Eye (tissue), 1 donor: ENCODE data around the gene NPR3.

Source experiments
- DNase-seq: peaks from one replicate; pipeline ENCODE4 v3.0.0-alpha.2; 2015

Gene NPR3

DNA sequence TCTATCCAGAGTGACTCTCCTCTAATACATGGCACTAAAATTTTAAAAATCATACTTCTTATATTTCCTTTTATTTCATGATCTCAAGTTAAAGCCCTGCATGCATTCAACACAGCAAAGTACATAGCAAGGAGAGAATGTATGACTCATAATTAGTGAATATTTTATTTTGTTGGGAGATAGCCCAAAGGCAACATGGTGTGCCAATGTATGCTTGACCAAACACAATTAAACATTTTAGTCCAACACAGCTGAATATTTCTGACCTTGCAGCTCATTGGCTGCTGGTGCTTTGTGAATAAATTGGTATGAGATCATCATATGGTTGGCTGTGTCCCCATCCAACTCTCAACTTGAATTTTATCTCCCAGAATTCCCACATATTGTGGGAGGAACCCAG lies 103.5 kb downstream of the NPR3 start:
- DNase-seq, result no peak

DNA sequence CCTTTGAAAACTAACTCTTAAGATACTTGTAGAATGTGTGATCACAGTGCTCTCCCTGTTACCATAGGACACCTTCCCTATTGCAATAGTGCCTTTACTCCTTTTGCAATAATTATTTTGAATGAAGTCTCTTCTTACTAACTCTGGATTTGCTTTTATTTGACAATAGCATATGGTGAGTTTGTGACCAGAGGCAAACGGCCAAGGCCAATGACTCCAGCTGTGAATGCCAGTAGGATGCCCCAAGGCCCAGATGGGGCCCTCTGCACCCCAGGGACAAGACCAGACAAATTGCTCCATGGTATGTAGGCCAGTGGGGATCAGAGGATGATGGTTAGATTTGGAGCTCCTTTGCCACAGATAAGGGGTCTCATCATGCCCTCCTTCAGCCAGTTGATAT lies 116.9 kb downstream of the NPR3 start:
- no peak for DNase-seq

DNA sequence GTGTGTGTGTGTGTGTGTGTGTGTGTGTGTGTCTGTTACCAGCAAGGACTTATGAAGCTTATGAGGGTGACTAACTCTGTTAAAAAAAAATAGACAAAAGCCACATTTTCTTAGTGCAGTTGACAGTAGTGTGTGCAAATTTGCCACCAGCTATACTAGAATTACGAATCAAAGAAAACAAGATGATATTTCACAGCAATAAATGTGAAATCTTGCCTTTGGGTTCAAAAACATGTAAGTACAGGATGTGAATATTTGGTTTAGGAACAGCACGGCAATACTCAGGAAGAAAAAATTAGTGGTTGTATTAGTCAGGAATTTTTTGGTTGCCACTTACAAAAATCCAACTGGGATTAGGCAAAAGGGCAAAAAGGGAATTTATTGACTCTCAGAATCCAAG lies 117.4 kb downstream of the NPR3 start:
- no peak for DNase-seq

DNA sequence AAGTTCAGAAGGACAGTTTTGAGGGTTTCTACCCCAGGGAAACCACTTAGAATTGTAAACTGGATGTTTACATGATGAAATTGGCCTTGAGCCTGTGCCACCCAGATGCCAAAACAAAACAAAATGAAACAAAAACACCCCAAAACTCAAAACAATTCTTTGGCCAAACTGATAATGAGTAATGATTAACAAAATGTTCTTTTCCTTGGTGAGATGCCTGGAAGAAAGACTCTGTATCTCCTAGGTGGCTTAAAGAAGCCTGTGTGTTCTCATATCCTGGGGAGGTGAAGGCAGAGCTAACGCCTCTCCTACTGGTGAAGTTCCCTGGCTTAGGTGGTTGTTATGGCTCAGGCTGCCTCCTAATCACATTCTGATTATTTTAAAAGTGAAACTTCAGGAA lies 120.5 kb downstream of the NPR3 start:
- no peak for DNase-seq

DNA sequence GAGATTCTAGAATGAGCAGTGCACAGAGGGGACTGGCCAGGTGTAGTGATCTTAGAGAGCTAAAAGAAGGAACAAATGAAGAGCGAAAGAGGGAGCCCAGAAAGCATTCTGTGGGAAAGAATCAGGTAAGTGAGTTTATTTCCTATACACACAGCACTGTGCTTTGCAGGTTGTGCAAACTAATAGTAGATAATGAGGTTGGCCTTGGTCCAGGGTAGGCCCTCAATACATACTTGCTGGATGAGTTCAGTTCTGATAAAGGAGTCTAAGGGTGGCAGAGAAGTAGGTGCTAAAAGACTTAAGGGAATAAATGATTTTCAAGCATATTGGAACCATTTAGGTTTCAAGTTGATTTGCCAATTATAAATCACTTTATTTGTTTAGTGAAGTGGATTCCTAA lies 122.0 kb downstream of the NPR3 start:
- no peak for DNase-seq

DNA sequence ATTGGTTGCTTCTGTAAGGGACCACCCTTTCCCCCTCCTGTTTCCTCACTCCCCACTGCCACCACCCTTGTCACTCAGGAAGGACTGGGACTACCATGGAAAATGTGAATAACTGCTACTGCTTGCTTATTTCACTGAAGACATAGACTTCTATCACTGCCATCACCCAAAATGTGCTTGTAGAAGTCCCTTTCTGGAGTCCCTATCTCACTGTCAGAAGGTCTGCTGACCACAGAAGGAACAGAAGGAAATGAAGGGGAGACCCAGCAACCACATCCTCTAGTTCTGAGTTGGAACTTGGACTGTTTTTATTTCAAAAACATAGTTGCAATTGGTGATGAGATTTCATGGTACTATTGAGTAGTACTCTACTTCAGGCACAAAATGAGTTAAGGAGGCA lies 122.5 kb downstream of the NPR3 start:
- no peak for DNase-seq

DNA sequence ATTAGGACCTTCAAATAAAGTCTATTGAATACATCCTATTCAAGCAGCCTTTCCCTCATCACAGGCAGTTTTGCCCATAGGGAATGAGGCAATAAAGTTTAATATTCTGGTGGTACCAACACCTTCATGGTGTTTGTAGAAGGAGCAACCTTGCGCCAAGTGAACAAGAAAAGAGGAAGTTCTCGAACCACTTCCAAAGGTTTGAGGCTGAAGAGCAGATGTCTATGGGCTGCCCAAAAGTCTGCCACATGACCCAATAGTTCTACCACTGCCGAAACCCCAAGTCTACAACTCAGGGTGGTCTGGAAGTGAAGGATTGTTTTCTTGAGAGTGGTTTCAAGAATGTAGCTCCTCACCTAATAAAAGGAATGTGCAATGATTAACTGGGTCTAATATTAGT lies 123.1 kb downstream of the NPR3 start:
- no peak for DNase-seq

DNA sequence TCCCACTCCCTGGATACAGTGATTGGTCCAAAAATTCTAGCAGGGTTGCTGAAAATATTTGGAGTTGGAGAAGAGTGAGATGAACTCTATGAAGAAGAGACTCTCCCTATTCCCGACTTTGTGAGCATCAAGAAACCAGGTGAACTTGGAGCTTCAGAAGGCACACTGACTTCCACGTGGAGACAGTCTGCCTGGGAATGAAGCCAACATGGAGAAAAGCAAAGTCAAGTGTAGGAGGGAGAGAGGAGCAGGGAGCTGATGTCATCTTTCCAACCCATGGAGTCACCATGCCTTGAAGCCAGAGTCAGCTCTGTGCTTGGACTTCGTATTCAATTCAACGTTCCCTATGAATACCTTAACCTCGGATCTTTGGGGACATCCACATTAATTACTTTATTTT lies 125.1 kb downstream of the NPR3 start:
- DNase-seq, result no peak

DNA sequence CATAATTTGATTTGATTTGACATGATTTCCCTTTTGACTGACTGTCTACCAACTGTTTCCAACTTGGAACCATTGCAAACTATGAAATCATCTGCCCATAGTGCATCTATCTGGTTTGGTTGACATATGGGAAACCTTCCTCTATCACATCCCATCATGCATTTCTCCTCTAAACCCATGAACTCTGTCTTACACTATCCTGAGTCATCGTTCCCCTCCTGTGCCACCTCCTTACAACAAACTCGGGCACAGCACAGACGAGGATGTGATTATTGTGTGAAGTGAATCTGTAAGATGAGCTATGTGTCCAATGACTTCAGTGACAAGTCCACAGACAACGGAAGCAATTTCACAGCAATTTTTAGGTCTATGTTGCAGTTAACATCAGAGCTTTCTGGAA lies 126.1 kb downstream of the NPR3 start:
- DNase-seq, result no peak

DNA sequence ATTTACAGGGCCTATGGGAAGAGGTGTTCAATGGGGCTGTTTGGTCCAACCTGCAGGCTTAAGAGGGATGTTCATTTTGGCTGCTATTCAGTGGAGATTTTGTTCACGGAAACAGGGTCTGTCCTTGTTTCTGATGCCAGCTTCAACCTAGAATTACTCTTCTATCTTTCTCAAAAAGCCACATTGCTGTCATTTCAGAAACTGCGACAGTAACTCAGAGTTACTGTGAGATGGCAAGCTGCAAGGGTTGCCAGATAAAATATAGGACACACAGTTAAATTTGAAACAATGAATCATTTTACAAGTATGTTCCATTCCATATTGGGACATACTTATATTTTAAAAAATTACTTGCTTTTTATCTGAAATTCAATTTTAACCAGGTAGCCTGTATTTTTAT lies 128.0 kb downstream of the NPR3 start:
- DNase-seq, result no peak

DNA sequence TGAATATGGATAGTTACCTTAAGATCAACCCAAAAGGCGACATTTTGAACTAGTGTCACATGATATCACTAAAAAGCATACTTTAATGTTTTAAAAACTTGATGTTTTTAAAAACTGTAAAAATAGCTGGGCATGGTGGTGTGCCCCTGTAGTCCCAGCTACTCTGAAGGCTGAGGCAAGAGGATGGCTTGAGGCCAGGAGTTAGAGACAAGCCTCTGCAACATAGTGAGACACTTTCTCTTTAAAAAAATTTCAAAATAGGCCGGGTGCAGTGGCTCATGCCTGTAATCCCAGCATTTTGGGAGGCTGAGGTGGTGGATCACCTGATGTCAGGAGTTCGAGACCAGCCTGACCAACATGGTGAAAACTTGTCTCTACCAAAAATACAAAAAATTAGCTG lies 129.5 kb downstream of the NPR3 start:
- DNase-seq, result no peak
